NCI-H1417 treated with DMSO at 0.1 percent for 48 hours (cell line): ENCODE data around the gene SUSD3.

ENCODE experiments used
- DNase-seq: peaks from one replicate; lab custom pipeline; 2025; lab: John Stamatoyannopoulos, UW

SUSD3 gene

DNA sequence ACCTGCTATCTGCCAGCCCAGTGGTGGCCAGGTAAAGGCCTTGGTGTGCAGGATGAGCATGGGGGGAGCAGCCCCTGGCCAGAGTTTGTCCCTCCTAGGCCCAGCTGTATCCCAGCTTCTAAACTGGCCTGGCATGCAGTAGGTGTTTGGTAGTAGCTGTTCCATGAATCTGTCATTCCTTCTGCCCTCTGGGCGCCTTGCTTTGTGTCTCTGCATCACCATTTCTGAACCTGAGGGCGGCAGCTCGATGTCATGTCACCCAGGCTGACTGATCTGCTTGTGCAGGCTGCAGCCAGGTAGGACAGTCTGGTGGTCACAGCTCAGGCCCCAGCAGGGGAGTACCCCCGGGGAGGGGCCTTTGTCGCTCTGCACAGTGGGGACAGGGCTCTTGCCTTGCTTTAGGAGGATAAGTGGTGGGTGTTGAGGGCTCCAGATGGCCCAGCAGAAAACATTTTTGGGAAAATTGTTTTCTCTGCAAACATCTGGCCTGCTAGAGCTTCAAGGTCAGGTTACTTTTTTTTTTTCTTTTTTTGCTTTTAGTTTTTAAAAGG is 4.6 kb upstream of the SUSD3 start:
- DNase-seq = no peak

DNA sequence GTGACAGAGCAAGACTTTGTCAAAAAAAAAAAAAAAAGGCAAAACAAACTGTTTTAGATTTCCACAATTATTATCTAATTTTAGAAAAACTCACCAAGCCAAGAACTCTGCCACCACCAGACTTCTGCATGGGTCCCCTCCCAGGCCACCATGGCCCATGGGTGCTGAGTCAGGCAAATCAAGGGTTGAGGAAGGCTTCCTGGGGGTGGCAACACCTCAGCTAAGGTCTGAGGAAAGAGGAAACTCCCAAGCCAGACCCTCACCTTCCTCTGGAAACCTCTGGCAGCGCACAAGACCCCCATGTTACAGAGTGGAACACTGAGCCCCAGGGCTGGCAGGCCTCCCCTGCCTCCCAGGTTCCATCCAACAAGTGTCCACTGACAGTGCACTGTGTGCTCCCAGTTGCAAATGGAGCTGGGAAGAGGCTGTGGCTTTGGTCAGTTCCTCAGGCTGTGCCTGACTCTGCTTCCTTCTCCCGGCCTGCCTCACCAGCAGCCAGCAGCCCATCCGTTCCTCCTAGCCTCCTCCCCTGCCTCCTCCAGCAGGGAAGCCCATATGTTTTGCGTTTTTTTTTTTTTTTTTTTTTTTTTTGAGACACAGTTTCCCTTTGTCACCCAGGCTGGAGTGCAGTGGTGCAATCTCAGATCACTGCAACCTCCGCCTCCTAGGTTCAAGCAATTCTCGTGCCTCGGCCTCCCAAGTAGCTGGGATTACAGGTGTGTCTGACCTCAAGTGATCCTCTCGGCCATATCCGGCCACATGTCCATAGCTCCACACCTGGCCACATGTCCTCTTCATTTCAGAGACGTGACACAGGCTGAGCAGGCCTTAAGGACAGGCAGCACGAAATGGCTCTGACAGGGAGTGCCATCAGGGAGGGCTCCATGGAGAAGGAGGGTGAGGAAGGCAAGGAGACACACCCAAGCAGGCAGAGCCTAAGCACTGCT is 3.5 kb upstream of the SUSD3 start:
- no peak for DNase-seq

GRCh38 chr9:93057042-93057702 is 1.3 kb upstream of the SUSD3 start:
- no peak for DNase-seq

- DNase-seq = no peak
Observed at GRCh38 chr9:93057703-93058354, 672 bp upstream of the SUSD3 start.

- no peak for DNase-seq
Observed at GRCh38 chr9:93059011-93059714, 662 bp downstream of the SUSD3 start.

- no peak for DNase-seq
Observed at GRCh38 chr9:93059715-93060578, 1.4 kb downstream of the SUSD3 start.

DNA sequence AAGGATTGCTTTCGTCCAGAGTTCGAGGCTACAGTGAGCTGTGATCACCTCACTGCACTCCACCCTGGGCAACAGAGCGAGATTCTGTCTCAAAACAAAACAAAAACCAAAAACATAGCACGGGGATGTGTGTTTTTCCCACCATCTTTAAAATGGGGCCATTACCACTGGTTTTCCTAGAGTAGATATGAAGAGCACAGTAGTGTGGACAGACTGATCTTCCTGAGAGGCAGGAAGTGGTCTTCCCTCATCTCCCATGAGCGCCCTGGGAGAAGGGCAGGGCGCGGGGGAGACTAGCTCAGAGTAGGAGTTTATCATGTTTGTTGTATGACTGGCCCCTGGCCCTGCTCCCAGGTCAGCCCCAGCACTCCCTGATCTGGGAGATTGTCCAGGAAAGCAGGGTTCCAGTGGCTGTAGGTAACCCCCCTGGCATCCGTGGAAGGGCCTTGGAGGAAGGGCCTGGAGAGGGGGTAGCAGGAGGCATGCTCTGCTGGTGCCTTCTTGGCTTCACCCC is 2.3 kb downstream of the SUSD3 start:
- DNase-seq = no peak

DNA sequence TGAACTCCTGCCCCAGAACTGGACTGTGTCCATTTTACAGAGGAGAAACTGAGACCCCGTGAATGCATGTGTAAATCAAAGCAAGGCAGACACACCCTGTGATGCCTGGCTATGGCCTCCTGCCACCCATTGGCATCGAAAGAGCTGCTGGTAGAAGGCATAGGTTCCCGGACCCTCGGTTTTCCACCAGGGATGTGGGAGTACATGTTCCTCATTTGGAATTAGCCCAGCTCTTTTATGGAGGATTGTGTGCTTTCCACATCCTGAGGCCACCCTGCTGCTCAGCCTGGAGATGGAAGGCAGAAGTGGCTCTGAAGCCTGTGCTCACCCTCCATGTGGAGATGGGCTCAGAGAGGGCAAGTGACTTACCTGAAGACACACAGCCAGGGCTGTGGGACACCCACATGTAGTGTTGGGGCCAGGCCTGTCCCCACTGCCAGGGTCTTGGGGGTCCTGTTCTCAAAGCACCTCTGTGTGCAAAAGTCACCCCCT is 2.8 kb downstream of the SUSD3 start:
- DNase-seq = no peak

DNA sequence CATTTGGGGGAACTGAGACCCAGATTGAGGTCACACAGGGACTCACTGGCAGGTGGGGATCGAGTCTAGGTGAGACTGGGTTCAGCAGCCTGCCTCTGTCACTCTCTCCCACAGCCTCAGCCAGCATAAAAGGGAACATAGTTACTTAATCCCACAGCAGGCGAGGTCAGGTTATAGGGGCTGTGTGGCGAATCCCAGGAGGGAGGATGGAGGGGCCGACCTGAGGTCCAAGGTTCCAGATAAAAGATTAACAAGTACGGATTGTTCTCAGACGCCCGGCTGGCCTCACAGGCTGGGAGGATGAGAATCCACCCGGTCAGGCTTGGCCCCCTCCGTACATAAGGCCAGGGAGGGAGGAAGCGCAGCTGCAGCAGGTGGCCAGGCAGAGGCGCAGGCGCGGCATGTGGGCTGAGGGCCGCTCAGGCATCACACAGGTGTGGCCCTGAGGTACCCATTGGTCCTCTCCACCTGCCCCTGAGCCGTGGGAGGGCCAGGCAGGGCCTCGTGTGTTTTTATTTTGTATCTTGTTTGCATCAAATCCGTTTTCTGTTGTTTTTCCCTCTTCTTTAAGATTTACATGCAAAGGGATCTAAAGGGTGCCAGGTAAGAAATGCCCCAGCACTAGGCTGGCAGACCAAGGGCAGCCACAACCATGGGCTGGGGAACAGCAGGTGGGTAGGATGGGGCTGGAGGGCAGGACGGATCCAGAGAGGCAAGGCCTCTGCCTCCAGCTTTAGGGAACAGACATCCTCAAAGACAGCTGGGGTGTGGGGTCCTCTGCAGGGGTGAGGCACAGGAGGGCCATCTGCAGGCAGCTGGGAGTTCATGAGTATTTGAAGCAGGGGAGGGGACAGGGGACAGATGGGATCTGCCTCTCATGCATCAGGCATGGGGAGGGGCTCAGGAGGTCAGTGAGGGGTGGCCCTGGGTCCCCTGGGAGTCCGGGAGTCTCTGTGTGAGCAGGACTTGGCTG is 3.6 kb downstream of the SUSD3 start:
- no peak for DNase-seq

GRCh38 chr9:93064392-93065134 is 6.1 kb downstream of the SUSD3 start:
- no peak for DNase-seq

DNA sequence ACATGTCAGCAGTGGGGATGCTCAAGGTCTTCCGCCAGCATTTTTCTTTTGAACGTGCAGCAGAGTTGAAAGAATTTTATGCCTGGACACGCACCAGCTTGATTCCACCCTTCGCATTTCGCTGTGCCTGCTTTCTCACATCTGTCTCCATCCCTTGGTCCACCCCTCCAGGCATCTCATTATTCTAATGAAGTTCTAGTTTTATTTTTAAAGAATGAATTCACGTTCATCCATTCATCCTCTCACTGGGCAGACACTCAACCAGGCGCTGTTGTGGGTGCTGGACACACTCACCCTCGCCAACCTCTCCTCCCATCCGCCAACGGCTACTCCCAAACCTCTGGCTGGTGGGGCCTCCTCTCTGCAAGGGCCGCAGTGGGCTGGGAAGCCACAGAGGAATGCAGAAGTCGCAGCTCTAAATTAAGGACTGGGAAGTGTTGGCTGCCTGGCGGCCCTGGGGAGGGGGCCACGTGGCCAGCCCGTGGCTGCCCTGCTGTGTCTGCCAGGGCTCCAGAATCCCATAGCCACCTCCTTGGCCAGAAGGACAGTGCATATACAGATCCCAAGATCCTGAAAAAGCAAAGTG is 6.7 kb downstream of the SUSD3 start:
- no peak for DNase-seq

- no peak for DNase-seq
Observed at GRCh38 chr9:93066978-93067603, 8.6 kb downstream of the SUSD3 start.

- no peak for DNase-seq
Observed at GRCh38 chr9:93068956-93069355, 10.5 kb downstream of the SUSD3 start.

DNA sequence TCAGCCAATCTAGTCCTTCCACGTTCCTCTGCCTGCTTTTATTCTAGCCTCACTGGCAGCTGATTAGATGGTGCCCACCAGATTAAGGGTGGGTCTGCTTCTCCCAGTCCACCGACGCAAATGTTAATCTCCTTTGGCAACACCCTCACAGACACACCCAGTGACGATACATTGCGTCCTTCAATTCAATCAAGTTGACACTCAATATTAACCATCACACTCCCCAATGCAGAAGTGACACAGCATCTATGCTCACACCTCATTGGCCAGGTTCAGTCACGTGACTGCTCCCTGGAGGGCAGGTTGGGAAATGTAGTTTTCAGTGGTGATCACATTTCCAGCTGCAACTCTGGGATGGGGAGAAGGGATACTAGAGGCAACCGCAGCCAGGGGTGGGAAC is 13.0 kb downstream of the SUSD3 start:
- DNase-seq = no peak

DNA sequence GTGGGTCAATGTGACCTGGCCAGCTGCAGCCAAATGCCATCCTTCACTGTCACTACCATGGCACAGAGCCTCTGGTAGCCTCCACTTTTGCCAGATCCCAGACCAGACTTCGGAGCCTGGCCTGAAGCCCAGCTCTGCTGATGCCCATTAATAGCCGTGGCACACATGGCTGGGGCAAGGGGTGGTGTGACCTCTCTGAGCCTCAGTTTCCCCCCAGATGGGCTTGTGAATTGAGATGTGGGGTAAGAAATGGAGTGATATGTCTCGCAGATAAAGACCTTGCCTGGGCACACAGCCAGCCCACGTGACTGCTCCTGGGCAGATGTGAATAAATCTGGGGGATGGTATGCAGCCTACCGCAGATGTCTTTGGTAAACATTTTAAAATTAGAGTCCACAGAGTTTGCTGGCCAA is 13.9 kb downstream of the SUSD3 start:
- DNase-seq = no peak

DNA sequence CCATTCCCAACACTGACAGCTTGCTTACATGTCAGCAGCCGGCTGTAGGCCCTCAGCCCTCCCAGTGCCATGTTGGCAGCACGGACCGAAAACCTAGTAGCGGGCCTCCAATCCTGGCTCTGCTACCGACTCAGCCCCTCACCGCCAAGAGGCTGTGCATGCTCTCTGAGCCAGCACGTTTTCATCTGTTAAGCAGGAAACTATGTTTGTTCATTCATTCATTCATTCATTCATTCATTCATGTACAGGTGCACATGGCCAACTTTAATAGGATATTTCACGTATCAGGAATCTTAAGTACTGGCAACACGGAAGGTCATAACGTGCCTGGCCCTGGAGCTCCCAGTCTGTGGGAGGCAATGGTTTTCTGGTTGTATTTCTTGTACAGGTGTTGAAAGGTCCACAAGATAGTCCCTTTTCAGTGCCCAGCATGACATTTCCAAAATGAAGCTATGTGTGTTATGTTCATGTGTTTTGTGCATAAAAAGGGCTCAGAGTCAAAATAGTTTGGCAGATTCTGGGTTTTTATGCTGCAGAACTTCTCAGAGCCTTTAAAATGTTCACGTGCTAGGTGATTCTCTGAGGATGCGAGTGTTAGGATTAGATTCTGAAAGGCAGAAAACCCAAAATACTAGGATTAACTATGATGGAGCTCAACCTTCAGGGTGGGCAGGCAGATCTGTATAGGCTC is 17.7 kb downstream of the SUSD3 start:
- no peak for DNase-seq

- DNase-seq = no peak
Observed at GRCh38 chr9:93076792-93077128, 18.3 kb downstream of the SUSD3 start.
